SK-N-MC (cell line): ENCODE data around the gene GLG1.

ENCODE experiments used
- EZH2 ChIP-seq: fragments of 200-600 bp; sonication (generic); IDR thresholded peaks from one replicate; pipeline ENCODE4 v1.6.1; 2017; ENCODE audit warnings: antibody characterized with exemption
- POLR2AphosphoS5 ChIP-seq: IDR thresholded peaks from 2 replicates; pipeline ENCODE4 v1.6.1; 2012; ENCODE audit warnings: mild to moderate bottlenecking, low read depth, low read length, borderline replicate concordance

GRCh38 chr16:74622005-74622404 lies 15.1 kb upstream of the GLG1 start:
- TF ChIP-seq POLR2AphosphoS5 = no peak
- TF ChIP-seq EZH2 = no peak
